GM13977 (cell line): ENCODE data around the gene MOB1A.

Source experiments
- DNase-seq: peaks from one replicate; pipeline ENCODE4 v3.0.0; 2012; ENCODE audit warnings: low spot score
- CTCF ChIP-seq: IDR thresholded peaks from 2 replicates; pipeline ENCODE4 v1.5.1; 2012; ENCODE audit warnings: mild to moderate bottlenecking, control low read depth; ENCODE audit not compliant: insufficient read depth; ENCODE audit errors: extremely low read depth, missing control alignments
- in situ Hi-C: fragments of 300-500 bp; cut with MboI; formaldehyde crosslinking; loops from one replicate; pipeline ENCODE4 v1.12.0; 2022; ENCODE audit warnings: low sequenced_read_pairs, low pct_unique_long_range_greater_than_20kb, mixed read lengths, inconsistent platforms; ENCODE audit not compliant: unreplicated experiment

The MOB1A gene

GRCh38 chr2:74178211-74179062 lies at the start of gene MOB1A:
Gene MOB1A, minus strand, starts transcription at chr2:74178879. Its CDS starts 205 bp downstream, at chr2:74178674.
- no peak for TF ChIP-seq CTCF
- in situ Hi-C loops, result no loop called here

GRCh38 chr2:74227646-74228045 lies 49.0 kb upstream of the MOB1A start:
- in situ Hi-C loops, result no loop called here
- no peak for DNase-seq

More at GRCh38 chr2:74178211-74179062, at the start of gene MOB1A:
- DNase-seq, result peak; percentile 94

GRCh38 chr2:74226648-74227213 lies 48.1 kb upstream of the MOB1A start:
- in situ Hi-C loops, result no loop called here
- DNase-seq, result no peak
- TF ChIP-seq CTCF, result no peak

More at GRCh38 chr2:74227646-74228045, 49.0 kb upstream of the MOB1A start:
- TF ChIP-seq CTCF, result no peak

GRCh38 chr2:74225698-74226459 lies 47.2 kb upstream of the MOB1A start:
- DNase-seq, result no peak
- in situ Hi-C loops, result no loop called here
- no peak for TF ChIP-seq CTCF

- TF ChIP-seq CTCF, result no peak
- in situ Hi-C loops, result no loop called here
- DNase-seq, result no peak
Observed at GRCh38 chr2:74223941-74224770, 45.5 kb upstream of the MOB1A start.

GRCh38 chr2:74222300-74222650 lies 43.6 kb upstream of the MOB1A start:
- in situ Hi-C loops, result no loop called here
- no peak for DNase-seq
- TF ChIP-seq CTCF, result no peak
